ENCODE data around the gene ARRB2.

GRCh38 chr17:4735876-4736651 is 25.6 kb downstream of the ARRB2 start:
- no peak for TF ChIP-seq EZH2 (IDR thresholded peaks at IDR 0.05; ENCODE audit: insufficient read depth, poor library complexity, severe bottlenecking)
- no peak for TF ChIP-seq EZH2phosphoT487 (IDR thresholded peaks at IDR 0.05; ENCODE audit: insufficient read depth, low read depth)
